PC-9 (cell line): ENCODE data around the gene GDPD5. TPM values are rescaled to one million over a fixed set of nuclear protein-coding genes. Genes with fewer than 3 reads are reported as not detected.

Source experiments
- BruUV-seq: library from RNA; stranded (reverse); fragments of 400-500 nt; replicated peaks from 2 replicates; lab custom pipeline; 2021; lab: Mats Ljungman, UMichigan
- CTCF ChIA-PET: fragments of 300-600 bp; sonication (Branson Sonifier 250); formaldehyde crosslinking; loops from one replicate; lab custom pipeline; 2022; ENCODE audit warnings: antibody characterized with exemption; lab: Charles Lee
- POLR2A ChIA-PET: fragments of 300-600 bp; sonication (Branson Sonifier 250); formaldehyde crosslinking; loops from one replicate; lab custom pipeline; 2022; ENCODE audit warnings: antibody characterized with exemption; ENCODE audit not compliant: unreplicated experiment; lab: Charles Lee
- DNase-seq, 2 experiments: peaks; one replicate each; pipeline versions ENCODE4 v3.0.0 to v3.0.0-alpha.2; 2015 to 2022; ENCODE audit warnings: mixed read lengths in 1 of 2
- H2AFZ ChIP-seq: fragments of 200-600 bp; sonication (generic); 2 replicates; pipeline ENCODE4 v1.8.1; 2017; ENCODE audit warnings: antibody characterized with exemption
- H3F3A ChIP-seq: fragments of 200-600 bp; sonication (generic); 2 replicates; pipeline ENCODE4 v1.8.1; 2017; ENCODE audit warnings: antibody characterized with exemption, mild to moderate bottlenecking, low read depth; ENCODE audit not compliant: insufficient read depth
- H3K27ac ChIP-seq: fragments of 200-600 bp; sonication (generic); 2 replicates; pipeline ENCODE4 v1.6.1; 2016; ENCODE audit warnings: mixed run types
- H3K27me3 ChIP-seq: fragments of 200-600 bp; sonication (generic); 2 replicates; pipeline ENCODE4 v1.6.1; 2016; ENCODE audit warnings: low read depth, mixed run types; ENCODE audit not compliant: insufficient read depth
- H3K36me3 ChIP-seq: fragments of 200-600 bp; sonication (generic); 2 replicates; pipeline ENCODE4 v1.6.1; 2016; ENCODE audit warnings: low read depth, mixed run types
- H3K4me1 ChIP-seq: fragments of 200-600 bp; sonication (generic); replicated peaks from 2 replicates; pipeline ENCODE4 v1.6.1; 2016; ENCODE audit warnings: mixed run types; ENCODE audit not compliant: insufficient read depth
- H3K4me2 ChIP-seq: fragments of 200-600 bp; sonication (generic); 2 replicates; pipeline ENCODE4 v1.6.1; 2017; ENCODE audit warnings: mixed run types
- H3K4me3 ChIP-seq: fragments of 200-600 bp; sonication (generic); 2 replicates; pipeline ENCODE4 v1.6.1; 2016; ENCODE audit warnings: mixed run types
- H3K79me2 ChIP-seq: fragments of 200-600 bp; sonication (generic); 2 replicates; pipeline ENCODE4 v1.6.1; 2017; ENCODE audit warnings: low read depth, mixed run types
- H3K9me2 ChIP-seq: fragments of 200-600 bp; sonication (generic); 2 replicates; pipeline ENCODE4 v1.8.1; 2017; ENCODE audit warnings: mild to moderate bottlenecking; ENCODE audit not compliant: insufficient read depth
- H3K9me3 ChIP-seq: fragments of 200-600 bp; sonication (generic); 2 replicates; pipeline ENCODE4 v1.8.1; 2016; ENCODE audit warnings: low read depth; ENCODE audit not compliant: insufficient read depth
- H4K20me1 ChIP-seq: fragments of 200-600 bp; sonication (generic); 2 replicates; pipeline ENCODE4 v1.8.1; 2017; ENCODE audit not compliant: insufficient read depth
- EZH2 ChIP-seq: fragments of 200-600 bp; sonication (generic); IDR thresholded peaks from 2 replicates; pipeline ENCODE4 v1.8.0; 2017; ENCODE audit warnings: antibody characterized with exemption, low read depth
- intact Hi-C: fragments of 100-400 bp; cut with micrococcal nuclease; formaldehyde crosslinking; loops from one replicate; pipeline ENCODE4 v1.10.0; 2022; ENCODE audit not compliant: unreplicated experiment
- total RNA-seq: library from RNA; stranded (reverse); gene quantifications from 2 replicates; pipeline ENCODE4 v1.2.3, GENCODE V29; 2021
- TF ChIP-seq, protein P1 (sequence below): fragments of 200-600 bp; sonication (generic); conservative IDR thresholded peaks from 2 replicates; pipeline ENCODE4 v1.6.1; 2017; ENCODE audit warnings: mixed run types, antibody characterized with exemption, mild to moderate bottlenecking, moderate library complexity

The GDPD5 gene
- total RNA-seq, 1 experiment from 2014 or later, result 7.9 TPM

DNA sequence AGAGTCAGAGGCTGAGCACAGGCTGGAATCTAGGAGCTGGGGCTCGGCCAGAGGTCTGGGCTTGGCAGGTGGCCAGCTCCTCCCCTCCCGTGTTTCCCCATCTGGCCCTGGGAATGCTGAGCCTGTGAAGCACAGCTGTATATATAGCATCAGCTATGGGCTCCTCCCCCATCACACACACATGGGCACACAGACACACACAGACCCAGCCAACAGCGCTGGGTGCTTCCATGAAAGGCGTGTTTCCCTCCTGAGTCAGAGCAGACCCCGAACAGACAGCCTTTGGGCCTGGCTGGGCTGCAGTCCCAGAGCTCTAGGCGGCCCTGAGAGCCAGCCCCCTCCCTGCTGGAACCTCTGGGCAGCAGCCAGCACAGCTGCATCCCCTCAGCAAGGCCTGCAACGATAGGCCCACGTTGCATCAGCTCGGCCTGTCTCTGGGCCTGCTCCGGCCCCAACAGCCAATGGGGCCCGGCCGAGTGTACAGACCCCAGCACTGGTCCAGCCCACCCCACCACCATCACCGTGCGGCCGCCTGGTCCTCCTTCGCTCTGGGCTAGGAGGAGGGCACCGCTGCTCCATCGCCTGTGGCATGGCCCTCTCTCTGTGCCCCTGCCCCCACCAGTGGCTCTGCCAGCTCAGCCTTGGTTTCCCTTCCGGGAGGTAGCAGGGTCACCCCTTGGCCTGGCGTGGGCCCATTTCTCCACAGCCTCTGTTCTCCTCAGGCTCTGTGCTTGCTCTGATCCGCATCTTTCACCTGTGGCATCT lies 28.7 kb upstream of the GDPD5 start:
- Histone ChIP-seq H3K4me1 (peaks cover 10% of the 10 kb centered on the region), H2AFZ (no peak overlapping the region), H3K9me3 (no peaks in the 10 kb centered on the region), H3K4me2 (no peak overlapping the region), H4K20me1 (no peaks in the 10 kb centered on the region), H3K27me3 (no peaks in the 10 kb centered on the region), H3F3A (0 out of 2 replicates have a peak, but pooled peaks cover under 1% of the 10 kb centered on the region), H3K4me3 (no peak overlapping the region), H3K36me3 (no peaks in the 10 kb centered on the region), H3K79me2 (no peaks in the 10 kb centered on the region), H3K27ac (no peak overlapping the region), H3K9me2 (no peaks in the 10 kb centered on the region)
- no TSS peak for BruUV-seq
- POLR2A ChIA-PET, result interaction anchor here (0.7 kb wide), 1 partner anchor 8 kb away, joined by 7 read pairs; no protein-coding TSS in a partner anchor
- CTCF ChIA-PET, result no interaction called here
- intact Hi-C loops, result no loop called here
- DNase-seq, result no peak
- no peak for TF ChIP-seq EZH2
- TF ChIP-seq, protein P1, sequence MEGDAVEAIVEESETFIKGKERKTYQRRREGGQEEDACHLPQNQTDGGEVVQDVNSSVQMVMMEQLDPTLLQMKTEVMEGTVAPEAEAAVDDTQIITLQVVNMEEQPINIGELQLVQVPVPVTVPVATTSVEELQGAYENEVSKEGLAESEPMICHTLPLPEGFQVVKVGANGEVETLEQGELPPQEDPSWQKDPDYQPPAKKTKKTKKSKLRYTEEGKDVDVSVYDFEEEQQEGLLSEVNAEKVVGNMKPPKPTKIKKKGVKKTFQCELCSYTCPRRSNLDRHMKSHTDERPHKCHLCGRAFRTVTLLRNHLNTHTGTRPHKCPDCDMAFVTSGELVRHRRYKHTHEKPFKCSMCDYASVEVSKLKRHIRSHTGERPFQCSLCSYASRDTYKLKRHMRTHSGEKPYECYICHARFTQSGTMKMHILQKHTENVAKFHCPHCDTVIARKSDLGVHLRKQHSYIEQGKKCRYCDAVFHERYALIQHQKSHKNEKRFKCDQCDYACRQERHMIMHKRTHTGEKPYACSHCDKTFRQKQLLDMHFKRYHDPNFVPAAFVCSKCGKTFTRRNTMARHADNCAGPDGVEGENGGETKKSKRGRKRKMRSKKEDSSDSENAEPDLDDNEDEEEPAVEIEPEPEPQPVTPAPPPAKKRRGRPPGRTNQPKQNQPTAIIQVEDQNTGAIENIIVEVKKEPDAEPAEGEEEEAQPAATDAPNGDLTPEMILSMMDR, result no peak

GRCh38 chr11:75553889-75554257 lies 28.1 kb upstream of the GDPD5 start:
- no peaks in the 10 kb centered on the region for H3K9me2 ChIP-seq
- peaks cover 5% of the 10 kb centered on the region for H3K4me1 ChIP-seq
- ChIA-PET CTCF (no interaction called here), POLR2A (interaction anchor here (0.7 kb wide), 1 partner anchor 9 kb away, joined by 7 read pairs; no protein-coding TSS in a partner anchor)
- H3K27ac ChIP-seq, result no peak overlapping the region
- no peak overlapping the region for H2AFZ ChIP-seq
- no TSS peak for BruUV-seq
- intact Hi-C loops, result no loop called here
- TF ChIP-seq EZH2, result no peak
- TF ChIP-seq, protein P1, result no peak
- H3K4me3 ChIP-seq, result no peak overlapping the region
- H3K4me2 ChIP-seq, result no peak overlapping the region
- H3F3A ChIP-seq, result no peaks in the 10 kb centered on the region
- H4K20me1 ChIP-seq, result no peaks in the 10 kb centered on the region
- no peaks in the 10 kb centered on the region for H3K27me3 ChIP-seq
- no peak for DNase-seq
- H3K36me3 ChIP-seq, result no peaks in the 10 kb centered on the region
- H3K79me2 ChIP-seq, result no peaks in the 10 kb centered on the region
- no peaks in the 10 kb centered on the region for H3K9me3 ChIP-seq

GRCh38 chr11:75553182-75553581 lies 27.4 kb upstream of the GDPD5 start:
- TF ChIP-seq EZH2, result no peak
- TF ChIP-seq, protein P1, result no peak
- Histone ChIP-seq H3K36me3 (no peaks in the 10 kb centered on the region), H2AFZ (no peak overlapping the region), H3K4me1 (no peaks in the 10 kb centered on the region), H3K27ac (no peak overlapping the region), H3K4me3 (no peak overlapping the region), H3K9me2 (no peaks in the 10 kb centered on the region), H3K4me2 (no peak overlapping the region), H3K27me3 (no peaks in the 10 kb centered on the region), H3K9me3 (no peaks in the 10 kb centered on the region), H4K20me1 (no peaks in the 10 kb centered on the region), H3F3A (no peaks in the 10 kb centered on the region), H3K79me2 (no peaks in the 10 kb centered on the region)
- DNase-seq, result no peak
- ChIA-PET POLR2A (no interaction called here), CTCF (no interaction called here)
- intact Hi-C loops, result no loop called here
- no TSS peak for BruUV-seq
